ENCODE data around the gene LIPM.
"Not testable (repeated sequence)": the region's sequence is repeated elsewhere in the genome, so short reads cannot be mapped to it uniquely, and the experiment has no call there.

Gene LIPM

GRCh38 chr10:88804083-88804812, 1.7 kb downstream of the LIPM start:
- DNase-seq = no peak

- DNase-seq = no peak
These were observed 2.8 kb downstream of the LIPM start for GRCh38 chr10:88805361-88805760.

- no peak for DNase-seq
These were observed 3.4 kb downstream of the LIPM start for GRCh38 chr10:88805924-88806323.

- DNase-seq = no peak
These were observed 7.1 kb downstream of the LIPM start for GRCh38 chr10:88809621-88810020.

- DNase-seq = peak; percentile 8
These were observed 7.8 kb downstream of the LIPM start for GRCh38 chr10:88810196-88810961.

DNA sequence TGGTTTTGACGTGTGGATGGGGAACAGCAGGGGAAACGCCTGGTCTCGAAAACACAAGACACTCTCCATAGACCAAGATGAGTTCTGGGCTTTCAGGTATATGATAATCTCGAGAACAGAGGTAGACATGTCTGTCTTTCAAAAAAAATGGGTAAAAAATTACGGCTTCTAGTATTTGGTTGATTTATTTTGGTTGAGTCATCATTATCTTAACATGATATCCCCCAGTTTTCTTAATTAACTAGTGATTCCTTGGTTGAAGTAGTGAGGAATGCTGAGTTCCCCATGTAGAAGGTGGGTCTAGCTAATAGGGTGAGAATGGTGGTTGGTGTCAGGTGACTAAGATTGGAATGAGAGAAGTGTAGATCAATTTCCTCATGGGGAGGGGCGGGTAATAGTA, 10.7 kb downstream of the LIPM start:
- no peak for DNase-seq

DNA sequence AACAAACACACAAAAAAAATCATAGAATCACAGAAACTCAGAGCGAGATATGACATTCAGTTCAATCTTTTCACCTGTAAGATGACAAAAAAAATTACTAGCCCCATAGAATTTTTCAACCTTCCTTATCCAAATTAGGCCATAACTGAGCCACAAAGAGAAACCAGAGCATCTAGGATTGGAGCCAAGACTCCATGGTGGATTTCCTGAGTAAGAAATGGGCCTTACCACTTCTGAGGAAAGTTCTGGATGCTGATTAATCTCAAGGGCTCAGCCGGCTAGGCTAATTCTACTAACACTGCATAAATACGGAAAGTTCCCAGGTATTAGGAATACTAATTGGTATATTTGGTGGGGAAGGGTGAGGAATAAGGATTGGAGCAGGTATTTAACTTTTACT, 16.8 kb downstream of the LIPM start:
- DNase-seq = no peak

DNA sequence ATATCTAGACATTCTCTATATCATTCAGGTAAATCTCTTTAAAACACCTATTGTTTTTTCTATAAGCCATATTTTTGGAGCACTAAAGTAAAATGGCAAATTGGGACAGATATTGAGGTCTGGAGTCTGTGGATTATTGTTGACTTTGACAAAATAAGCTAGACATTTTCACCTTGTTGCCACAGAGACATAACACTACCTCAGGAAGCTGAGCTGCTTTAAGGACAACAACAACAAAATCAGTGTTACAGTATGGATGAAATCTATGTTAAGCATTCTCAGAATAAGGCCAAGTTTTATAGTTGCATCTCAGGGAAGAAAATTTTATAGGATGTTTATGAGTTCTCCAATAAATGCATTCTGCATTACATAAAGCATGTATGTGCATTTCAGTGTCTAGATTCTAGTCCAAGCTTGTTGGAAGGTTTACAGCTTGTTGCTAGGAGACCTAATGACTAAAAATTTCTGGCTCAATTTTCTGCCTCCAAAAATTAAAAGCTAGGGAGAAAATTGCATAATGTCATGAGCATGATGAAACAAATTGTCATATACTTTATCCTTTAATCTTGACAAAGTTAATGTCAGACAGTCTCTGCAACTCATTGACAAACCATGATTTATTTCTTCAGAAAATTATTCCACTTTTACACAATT, 18.3 kb downstream of the LIPM start:
- DNase-seq = no peak

- DNase-seq = no peak
These were observed 23.9 kb downstream of the LIPM start for GRCh38 chr10:88826388-88826787.

GRCh38 chr10:88827671-88828070, 25.1 kb downstream of the LIPM start:
- DNase-seq = no peak

- no peak for DNase-seq
These were observed 25.8 kb downstream of the LIPM start for GRCh38 chr10:88828310-88828709.

- no peak for DNase-seq
These were observed 28.2 kb downstream of the LIPM start for GRCh38 chr10:88830643-88831268.

GRCh38 chr10:88831709-88832108, 29.2 kb downstream of the LIPM start:
- DNase-seq = peak; percentile 23

DNA sequence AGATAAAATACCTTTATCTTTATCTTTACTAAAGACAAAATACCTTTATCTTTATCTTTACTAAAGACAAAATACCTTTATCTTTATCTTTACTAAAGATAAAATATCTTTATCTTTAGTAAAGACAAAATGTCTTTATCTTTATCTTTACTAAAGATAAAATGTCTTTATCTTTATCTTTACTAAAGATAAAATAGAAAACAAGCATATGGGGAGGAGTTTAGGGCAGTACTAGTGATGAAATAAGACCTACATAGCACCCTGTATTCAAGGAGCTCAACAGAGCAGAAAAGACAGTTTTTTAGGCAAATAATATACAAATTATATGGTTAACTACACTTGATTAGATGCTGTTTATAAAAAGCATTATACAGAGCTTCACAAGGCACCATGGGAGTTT, 29.8 kb downstream of the LIPM start:
- no peak for DNase-seq

DNA sequence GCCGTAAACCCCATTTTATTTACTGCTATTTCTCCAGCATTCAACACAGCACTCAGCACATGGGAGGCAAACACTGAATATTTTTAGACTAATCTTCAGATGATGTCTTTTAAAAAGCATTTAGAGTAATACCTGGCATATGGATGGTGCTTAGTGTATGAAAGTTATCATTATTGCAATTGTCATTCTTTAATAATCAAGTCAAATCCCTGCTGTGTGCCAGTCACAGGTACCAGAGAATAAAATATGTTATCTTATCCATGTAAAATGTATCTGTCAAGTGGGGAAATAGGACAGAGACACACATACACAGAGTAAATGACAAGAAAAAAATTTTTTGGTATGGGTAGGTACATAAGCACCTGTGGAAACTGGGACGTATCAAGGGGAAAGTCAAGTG, 30.6 kb downstream of the LIPM start:
- no peak for DNase-seq

DNA sequence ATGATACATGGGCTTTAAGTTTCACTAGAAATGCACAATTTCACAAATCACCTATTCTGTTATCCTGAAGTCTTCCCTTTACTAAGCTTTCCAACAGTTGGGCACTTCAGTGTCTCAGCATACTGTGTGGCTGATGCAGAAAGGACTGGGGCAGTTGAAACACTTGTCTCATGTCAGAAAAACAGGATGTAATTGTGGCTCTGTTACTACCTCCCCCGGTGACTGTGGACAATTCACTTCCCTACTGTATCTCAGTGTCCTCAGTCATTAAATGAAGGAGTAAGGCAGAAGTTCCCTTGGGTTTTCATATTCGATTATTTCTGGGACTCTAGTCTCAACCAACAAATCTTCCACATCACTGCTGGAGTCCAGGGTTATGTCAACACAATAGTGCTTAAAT, 31.2 kb downstream of the LIPM start:
- no peak for DNase-seq

- DNase-seq = peak; percentile 86
These were observed 32.8 kb downstream of the LIPM start for GRCh38 chr10:88835096-88835909.

DNA sequence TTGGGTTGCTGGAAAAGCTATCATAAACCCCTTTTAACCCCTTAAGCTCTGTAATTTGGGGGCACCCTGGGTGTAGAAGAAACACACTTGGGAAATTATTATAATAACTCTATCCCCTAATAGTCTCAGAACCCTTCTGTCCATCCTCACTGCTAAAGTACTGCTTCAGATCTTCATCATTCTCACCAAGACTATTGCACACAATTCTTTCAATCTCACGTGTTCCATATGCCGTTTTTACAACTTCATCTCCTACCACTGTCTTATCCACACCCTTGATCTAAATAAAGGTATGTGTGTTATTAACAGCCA, 33.3 kb downstream of the LIPM start:
- DNase-seq = no peak

GRCh38 chr10:88837632-88838031, 35.1 kb downstream of the LIPM start:
- DNase-seq = not testable (repeated sequence)

- DNase-seq = no peak
These were observed 36.3 kb downstream of the LIPM start for GRCh38 chr10:88838766-88839350.

- DNase-seq = no peak
These were observed 37.6 kb downstream of the LIPM start for GRCh38 chr10:88840104-88840503.

DNA sequence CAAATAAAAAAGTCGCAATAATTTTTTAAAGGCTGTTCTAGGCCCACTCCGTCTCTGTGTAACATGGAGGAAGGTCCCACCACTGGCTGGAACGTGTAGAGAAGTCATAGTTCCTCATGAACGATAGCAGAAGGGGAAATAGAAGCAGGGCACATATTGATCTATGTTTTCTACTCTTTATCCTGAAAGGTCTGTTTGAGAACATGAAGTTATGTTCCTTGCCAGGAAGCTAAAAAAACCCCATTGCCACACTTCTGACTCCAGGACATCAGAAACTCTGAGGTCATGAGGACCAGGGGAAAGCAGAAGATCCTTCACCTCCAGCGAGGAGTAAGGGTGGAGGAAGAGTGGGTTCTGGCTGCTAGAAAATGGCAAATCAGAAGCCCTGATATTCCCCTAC, 38.4 kb downstream of the LIPM start:
- DNase-seq = no peak

All from activated CD4-positive, alpha-beta T cell treated with anti-CD3 and anti-CD28 coated beads, Interleukin-2, amount 50 U/mL, for 1 hour (primary cell).